Pancreas (tissue), 10 donors: ENCODE measurements around the gene SCIMP. TPM values are rescaled to one million over a fixed set of nuclear protein-coding genes. Genes with fewer than 3 reads are reported as not detected.
"Not testable (repeated sequence)": the region's sequence is repeated elsewhere in the genome, so short reads cannot be mapped to it uniquely, and the experiment has no call there.

Experiments
- ATAC-seq, 4 donors: fragments of 200-7000 bp; cut with Tn5 transposase; one replicate each; pipeline versions ENCODE4 v1.8.0 to v1.9.1; 2020; ENCODE audit warnings: mild to moderate bottlenecking in 4 of 4, moderate library complexity in 4 of 4
- DNase-seq, 6 donors: peaks; one replicate each; pipeline ENCODE4 v3.0.0-alpha.2; 2020
- FAIRE-seq: peaks from 2 replicates; lab custom pipeline; 2012; peaks lifted over from hg19 to GRCh38; lab: Jason Lieb, UNC
- H3K27ac ChIP-seq, 4 donors: fragments of 200-600 bp; sonication (generic); 1 replicate in 3 of 4; 2 replicates in 1 of 4; pipeline versions ENCODE4 v1.5.0 to v1.8.0; 2020
- H3K27me3 ChIP-seq, 4 donors: fragments of 200-600 bp; one replicate each; pipeline ENCODE4 v1.8.0; 2021
- H3K36me3 ChIP-seq, 3 donors: fragments of 200-600 bp; sonication (generic) in 1 of 3; one replicate each; pipeline versions ENCODE4 v1.5.0 to v1.8.0; 2020 to 2021
- H3K4me1 ChIP-seq, 3 donors: fragments of 200-600 bp; one replicate each; pipeline ENCODE4 v1.8.0; 2021
- H3K4me3 ChIP-seq, 4 donors: fragments of 200-600 bp; sonication (generic) in 2 of 4; one replicate each; pipeline versions ENCODE4 v1.5.0 to v1.8.0; 2020 to 2021
- H3K9me3 ChIP-seq, 4 donors: fragments of 200-600 bp; one replicate each; pipeline ENCODE4 v1.8.0; 2021
- CTCF ChIP-seq, 4 donors: fragments of 200-600 bp; sonication (generic) in 3 of 4; IDR thresholded peaks; one replicate each; pipeline versions ENCODE4 v1.5.0 to v1.8.0; 2021; ENCODE audit warnings: antibody characterized with exemption in 4 of 4
- WGBS, 2 donors: extraction: QIAGEN DNeasy Blood & Tissue Kit; methylation state at CpG; one replicate each; pipeline ENCODE4 v1.1.7; 2013; 5-methylcytosine and 5-hydroxymethylcytosine counted together
- intact Hi-C, 3 donors: fragments of 100-400 bp; cut with DNase I; formaldehyde crosslinking; loops; one replicate each; pipeline versions ENCODE4 v1.11.1 to v1.14.2; 2022
- polyA plus RNA-seq, 2 donors: library from polyadenylated mRNA; stranded (reverse); fragments of 200-250 nt; gene quantifications; one replicate each; pipeline ENCODE4 v1.2.3, GENCODE V29; 2013
- total RNA-seq, 6 donors: library from RNA; stranded (reverse); fragmentation: NEBNext Ultra II Directional in 4 of 6; extraction: Animal tissue kit (Norgen Biotek cat#: 25700) in 4 of 6; gene quantifications; one replicate each; pipeline versions ENCODE4 v1.2.1 to v1.2.4, GENCODE V29; 2021 to 2023
- donor health status: healthy with polysubstance abuse.
- donor health status: DM: no; HTN: no; CAD: no; lungs with moderate emphysema.
- donor health status: DM: no; HTN: no; CAD: no.
- donor health status: control.
- donor health status: control.
- donor health status: Bipolar disorder and iron deficiency.
- donor health status: DM: yes; HTN: yes; CAD: no.
- donor health status: DM: no; HTN: no; CAD: no.
- donor health status: DM: no; HTN: no; CAD: no.
- donor health status: DM: yes; HTN: yes; CAD: no.

The SCIMP gene
- total and polyA plus RNA-seq, 8 donors, result 0.07 to 4.4 (median 0.66) TPM

GRCh38 chr17:5237541-5238016 is 2.9 kb upstream of the SCIMP start:
- H3K4me1 ChIP-seq, result no peaks in the 10 kb centered on the region
- FAIRE-seq, result no peak
- H3K9me3 ChIP-seq, result no peaks in the 10 kb centered on the region

GRCh38 chr17:5236938-5237540 is 2.4 kb upstream of the SCIMP start:
- FAIRE-seq, result no peak
- Histone ChIP-seq H3K9me3 (no peaks in the 10 kb centered on the region), H3K4me1 (no peaks in the 10 kb centered on the region), H3K27me3 (no peaks in the 10 kb centered on the region), H3K27ac (no peak overlapping the region), H3K36me3 (peaks cover 0 to 4% (median 0%) of the 10 kb centered on the region in 3 donors), H3K4me3 (no peak overlapping the region)
- no peak for ATAC-seq
- intact Hi-C loops, result no loop called here
- no peak for DNase-seq
- WGBS, 2 donors, result 87 to 88% methylated on average over 3 of the region's 3 CpGs
- TF ChIP-seq CTCF (IDR thresholded peaks at IDR 0.05), result no peak

More at GRCh38 chr17:5237541-5238016, 2.9 kb upstream of the SCIMP start:
- no peak overlapping the region for H3K27ac ChIP-seq
- ATAC-seq (peak in 3 of 4 donors; percentile 73 to 80 (median 77)), DNase-seq (peak in 2 of 6 donors; percentile 31 to 48)
- WGBS, 2 donors, result 30% methylated on average over 6 of the region's 6 CpGs
- TF ChIP-seq CTCF (IDR thresholded peaks at IDR 0.05), result peak in 3 of 4 donors; percentile 11 to 41 (median 32)
- no peak overlapping the region for H3K4me3 ChIP-seq
- intact Hi-C loops, result no loop called here
- H3K27me3 ChIP-seq, result no peaks in the 10 kb centered on the region
- peaks cover 0 to 4% (median 0%) of the 10 kb centered on the region in 3 donors for H3K36me3 ChIP-seq

DNA sequence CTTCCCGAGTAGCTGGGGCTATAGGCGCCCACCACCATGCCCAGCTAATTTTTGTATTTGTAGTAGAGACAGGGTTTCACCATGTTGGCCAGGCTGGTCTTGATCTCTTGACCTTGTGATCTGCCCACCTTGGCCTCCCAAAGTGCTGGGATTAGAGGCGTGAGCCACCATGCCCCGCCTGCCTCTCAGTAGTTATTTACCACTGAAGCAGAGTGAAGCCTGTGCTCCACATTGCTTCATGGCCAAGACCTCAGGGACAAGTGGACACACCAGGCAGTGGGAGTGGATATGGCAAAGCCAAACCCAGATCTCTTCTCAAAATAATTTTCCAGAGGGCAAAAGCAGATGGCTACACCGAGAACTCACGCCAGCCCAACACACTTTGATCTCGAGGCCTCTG is 1.2 kb downstream of the SCIMP start:
- 95 to 97% methylated on average over 7 of the region's 7 CpGs for WGBS, 2 donors
- not testable (repeated sequence) for H3K4me3 ChIP-seq, ATAC-seq

DNA sequence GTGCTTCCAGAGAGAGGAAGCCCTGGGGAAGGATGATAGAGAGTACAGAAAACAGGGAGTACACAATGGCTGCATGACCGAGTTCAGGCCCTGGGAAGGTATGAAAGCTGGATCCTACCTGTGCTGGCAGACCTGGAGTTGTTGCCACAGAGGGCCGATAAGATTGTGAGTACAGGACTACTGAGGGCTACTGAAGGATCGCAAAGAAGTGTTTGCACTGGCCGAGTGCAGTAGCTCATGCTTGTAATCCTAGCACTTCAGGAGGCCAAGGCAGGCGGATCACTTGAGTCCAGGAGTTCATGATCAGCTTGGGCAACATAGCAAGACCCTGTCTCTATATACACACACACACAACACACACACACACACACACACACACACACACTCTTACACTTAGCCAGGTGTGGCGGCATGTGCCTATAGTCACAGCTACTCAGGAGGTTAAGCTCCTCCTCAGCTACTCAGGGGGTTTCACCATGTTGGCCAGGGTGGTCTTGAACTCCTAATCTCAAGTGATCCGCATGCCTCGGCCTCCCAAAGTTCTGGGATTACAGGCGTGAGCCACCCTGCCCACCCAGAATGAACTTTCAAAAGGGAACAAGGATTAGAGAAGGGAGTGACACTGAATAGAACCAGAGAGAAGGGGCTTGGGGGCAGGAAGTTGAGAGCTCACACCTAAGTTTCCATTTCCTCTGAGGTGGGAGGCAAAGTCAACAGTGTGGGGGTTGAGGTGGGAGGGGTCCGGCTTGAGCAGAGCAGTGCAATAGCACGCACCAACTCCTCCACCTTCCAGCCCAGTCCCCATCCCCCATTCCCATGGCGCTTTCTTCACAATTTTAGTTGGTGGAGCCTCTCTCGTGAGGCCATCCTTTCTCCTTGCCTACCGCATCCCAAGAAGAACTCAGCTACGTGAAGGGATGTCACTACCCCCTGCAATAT is 7.5 kb downstream of the SCIMP start:
- H3K27ac ChIP-seq, result no peak overlapping the region
- H3K36me3 ChIP-seq, result no peaks in the 10 kb centered on the region
- TF ChIP-seq CTCF (IDR thresholded peaks at IDR 0.05), result no peak
- H3K4me1 ChIP-seq, result no peaks in the 10 kb centered on the region
- H3K27me3 ChIP-seq, result no peaks in the 10 kb centered on the region
- 95 to 96% methylated on average over 15 of the region's 15 CpGs for WGBS, 2 donors
- DNase-seq, result no peak
- FAIRE-seq, result no peak
- intact Hi-C loops, result no loop called here
- no peak for ATAC-seq
- no peaks in the 10 kb centered on the region for H3K9me3 ChIP-seq
- H3K4me3 ChIP-seq, result no peak overlapping the region

More for the DNA sequence above, 1.2 kb downstream of the SCIMP start:
- H3K36me3 ChIP-seq, intact Hi-C loops, H3K27me3 ChIP-seq, DNase-seq, H3K9me3 ChIP-seq, H3K4me1 ChIP-seq, FAIRE-seq: not testable (repeated sequence)
- H3K27ac ChIP-seq, result peak overlapping the region in 1 of 4 donors; percentile 19

DNA sequence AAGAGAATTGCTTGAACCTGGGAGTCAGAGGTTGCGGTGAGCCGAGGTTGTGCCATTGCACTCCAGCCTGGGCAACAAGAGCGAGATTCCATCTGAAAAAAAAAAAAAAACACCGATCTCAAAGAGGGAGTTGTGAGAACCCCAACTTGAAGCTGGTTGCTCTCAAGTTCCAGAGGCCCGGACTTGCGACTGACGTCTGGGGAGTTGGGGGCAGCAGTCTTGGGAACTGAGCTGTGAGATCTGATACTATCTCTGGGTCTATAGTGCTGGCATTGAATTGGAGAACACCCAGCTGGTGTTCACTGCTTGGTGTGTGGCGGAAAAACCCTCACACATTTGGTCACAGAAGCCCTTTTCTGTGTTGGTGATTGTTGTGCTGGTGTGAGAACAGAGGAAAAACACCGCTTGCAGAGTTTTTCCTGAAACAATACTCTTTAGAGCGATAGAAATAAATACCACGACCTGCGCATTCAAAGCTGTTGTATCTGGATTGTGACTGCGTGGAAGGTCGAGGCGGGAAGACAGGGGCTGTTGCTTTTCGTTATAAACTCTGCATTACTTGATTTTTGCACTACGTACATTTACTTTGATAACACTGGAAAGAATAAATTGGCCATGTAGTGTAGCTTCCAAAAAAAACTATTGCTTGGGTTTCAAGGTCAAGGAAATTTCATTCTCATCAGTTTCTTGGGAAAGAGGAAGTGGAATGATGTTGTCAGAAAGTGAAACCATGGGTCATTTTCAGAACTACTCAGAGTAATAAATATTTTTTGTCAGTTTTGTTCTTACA is 8.8 kb downstream of the SCIMP start:
- Histone ChIP-seq H3K4me1 (no peaks in the 10 kb centered on the region), H3K27ac (no peak overlapping the region), H3K9me3 (no peaks in the 10 kb centered on the region), H3K36me3 (no peaks in the 10 kb centered on the region), H3K4me3 (no peak overlapping the region), H3K27me3 (no peaks in the 10 kb centered on the region)
- TF ChIP-seq CTCF (IDR thresholded peaks at IDR 0.05), result no peak
- ATAC-seq (peak in 1 of 4 donors; percentile 14), FAIRE-seq (no peak), DNase-seq (no peak)
- intact Hi-C loops, result no loop called here
- 90 to 91% methylated on average over 17 of the region's 17 CpGs for WGBS, 2 donors

GRCh38 chr17:5221912-5222311 is 12.7 kb downstream of the SCIMP start:
- H3K36me3 ChIP-seq, H3K4me1 ChIP-seq, intact Hi-C loops, H3K4me3 ChIP-seq, ATAC-seq, FAIRE-seq, H3K27ac ChIP-seq, DNase-seq, H3K27me3 ChIP-seq, H3K9me3 ChIP-seq: not testable (repeated sequence)
- WGBS, 2 donors, result 91 to 98% methylated on average over 12 of the region's 12 CpGs
